HTR-8/SVneo (cell line): Measurements from ENCODE around the gene ANKRD13D.

Source experiments
- DNase-seq: peaks from one replicate; pipeline ENCODE4 v3.0.0; 2011; ENCODE audit warnings: low spot score, mixed read lengths; ENCODE audit not compliant: insufficient read length
- FAIRE-seq: peaks from 2 replicates; lab custom pipeline; 2011; peaks lifted over from hg19 to GRCh38; lab: Jason Lieb, UNC

Gene ANKRD13D

GRCh38 chr11:67301313-67301921, 12.3 kb downstream of the ANKRD13D start:
- no peak for FAIRE-seq
- no peak for DNase-seq

GRCh38 chr11:67301951-67302516, 12.9 kb downstream of the ANKRD13D start:
- no peak for FAIRE-seq
- no peak for DNase-seq

- no peak for FAIRE-seq
- DNase-seq: no peak
Measured at GRCh38 chr11:67302571-67303131, 13.5 kb downstream of the ANKRD13D start.

- peak; percentile 85 for DNase-seq
- FAIRE-seq: no peak
Measured at GRCh38 chr11:67303132-67303834, 14.2 kb downstream of the ANKRD13D start, which contains the start of gene SSH3. SSH3 (plus strand) TSS chr11:67303530; CDS start chr11:67303626, 96 bp downstream.

- DNase-seq (peak; percentile 57), FAIRE-seq (peak; percentile 98)
Measured at GRCh38 chr11:67303835-67304411, 14.8 kb downstream of the ANKRD13D start.

- FAIRE-seq (peak; percentile 55), DNase-seq (no peak)
Measured at GRCh38 chr11:67304511-67305113, 15.5 kb downstream of the ANKRD13D start.

GRCh38 chr11:67306769-67307544, 17.9 kb downstream of the ANKRD13D start:
- DNase-seq: no peak
- FAIRE-seq: no peak

GRCh38 chr11:67307545-67308001, 18.5 kb downstream of the ANKRD13D start:
- peak; percentile 65 for FAIRE-seq
- no peak for DNase-seq

GRCh38 chr11:67308031-67308866, 19.1 kb downstream of the ANKRD13D start:
- FAIRE-seq (peak; percentile 26), DNase-seq (no peak)

- FAIRE-seq: no peak
- DNase-seq: no peak
Measured at GRCh38 chr11:67309166-67309565, 20.1 kb downstream of the ANKRD13D start.

- peak; percentile 23 for FAIRE-seq
Measured at GRCh38 chr11:67309661-67310061, 20.6 kb downstream of the ANKRD13D start.

GRCh38 chr11:67310246-67311050, 21.3 kb downstream of the ANKRD13D start:
- FAIRE-seq (peak; percentile 78), DNase-seq (no peak)

More at GRCh38 chr11:67309661-67310061, 20.6 kb downstream of the ANKRD13D start:
- no peak for DNase-seq

- no peak for DNase-seq
- FAIRE-seq: no peak
Measured at GRCh38 chr11:67311051-67311555, 22.0 kb downstream of the ANKRD13D start.

GRCh38 chr11:67311556-67312082, 22.5 kb downstream of the ANKRD13D start:
- DNase-seq (no peak), FAIRE-seq (peak; percentile 64)

- DNase-seq (no peak), FAIRE-seq (no peak)
Measured at GRCh38 chr11:67312187-67313021, 23.3 kb downstream of the ANKRD13D start.

GRCh38 chr11:67313125-67313890, 24.2 kb downstream of the ANKRD13D start:
- DNase-seq (no peak), FAIRE-seq (no peak)
